ENCODE data around the gene LMBR1L. TPM values are rescaled to one million over a fixed set of nuclear protein-coding genes. Genes with fewer than 3 reads are reported as not detected.
"Not testable (repeated sequence)": the region's sequence is repeated elsewhere in the genome, so short reads cannot be mapped to it uniquely, and the experiment has no call there.

LMBR1L gene
- total RNA-seq, 1 experiment from 2014 or later: 55.1 TPM

GRCh38 chr12:49064767-49065152 is 45.9 kb downstream of the LMBR1L start:
- no CpG with 5 or more reads among the region's 5 CpGs for whole genome bisulfite sequencing (ENCODE audit: extremely low coverage, insufficient read length, low lambda C conversion rate)
- Histone ChIP-seq H3K14ac (ENCODE audit: insufficient read depth, low read length) (no peak overlapping the region), H3K27ac (ENCODE audit: insufficient read length, low read depth, low read length) (no peak overlapping the region), H3K9me3 (ENCODE audit: control insufficient read depth, low read depth, low read length) (no peaks in the 10 kb centered on the region), H2BK120ac (ENCODE audit: low read depth, low read length, poor library complexity, severe bottlenecking) (no peak overlapping the region), H4K20me1 (ENCODE audit: control insufficient read depth, insufficient read depth, insufficient read length) (no peaks in the 10 kb centered on the region), H3K4me1 (ENCODE audit: insufficient read depth, low read length) (no peaks in the 10 kb centered on the region), H3K79me1 (ENCODE audit: insufficient read depth, low read depth, low read length, poor library complexity, severe bottlenecking) (no peaks in the 10 kb centered on the region), H3T11ph (ENCODE audit: low read length) (no peak overlapping the region), H3K4me2 (ENCODE audit: insufficient read depth, insufficient read length, low read length) (no peak overlapping the region), H3K56ac (ENCODE audit: insufficient read length, low read depth, low read length) (no peak overlapping the region), H3K23ac (ENCODE audit: insufficient read length, low read depth, low read length) (no peak overlapping the region), H3K4ac (ENCODE audit: low read depth, low read length) (no peak overlapping the region), H2BK5ac (ENCODE audit: insufficient read length, low read length) (no peak overlapping the region), H3K18ac (ENCODE audit: insufficient read length, low read depth, low read length) (no peak overlapping the region), H2AK5ac (ENCODE audit: insufficient read length, low read length) (no peak overlapping the region), H2BK15ac (ENCODE audit: low read depth, low read length) (no peak overlapping the region), H4K91ac (ENCODE audit: insufficient read length, low read depth, low read length) (no peak overlapping the region), H3K23me2 (ENCODE audit: insufficient read length, low read depth, low read length, poor library complexity, severe bottlenecking) (peaks cover 11% of the 10 kb centered on the region), H3K79me2 (ENCODE audit: insufficient read depth, low read length) (peaks cover under 1% of the 10 kb centered on the region; the same call in 1 of the 2 replicates), H2BK12ac (ENCODE audit: insufficient read length, low read depth, low read length) (no peak overlapping the region), H2AFZ (ENCODE audit: low read length) (no peak overlapping the region), H4K8ac (replicated peaks; ENCODE audit: insufficient read length, low read depth, low read length) (no peak overlapping the region), H2BK20ac (ENCODE audit: low read depth, low read length, poor library complexity, severe bottlenecking) (no peak overlapping the region), H3K9ac (ENCODE audit: extremely low read depth, insufficient read length, low read length) (no peak overlapping the region), H3K27me3 (ENCODE audit: insufficient read depth, low read length) (no peaks in the 10 kb centered on the region), H4K5ac (ENCODE audit: insufficient read length, low read depth, low read length) (no peak overlapping the region)
- Mint-ChIP-seq H3K4me3 (no peak overlapping the region), H3K4me1 (peaks cover 26 to 30% of the 10 kb centered on the region in 2 experiments), H3K27me3 (ENCODE audit: low read depth) (peaks cover 19% of the 10 kb centered on the region), H3K9me3 (no peaks in the 10 kb centered on the region), H3K36me3 (ENCODE audit: insufficient read depth in 1 of 3, low read depth in 3 of 3) (peaks cover 0 to 3% (median 2%) of the 10 kb centered on the region in 3 experiments; a peak in 3 of 7 replicates), H3K27ac (no peak overlapping the region)
- no peak for DNase-seq
- TF ChIP-seq, protein P1, sequence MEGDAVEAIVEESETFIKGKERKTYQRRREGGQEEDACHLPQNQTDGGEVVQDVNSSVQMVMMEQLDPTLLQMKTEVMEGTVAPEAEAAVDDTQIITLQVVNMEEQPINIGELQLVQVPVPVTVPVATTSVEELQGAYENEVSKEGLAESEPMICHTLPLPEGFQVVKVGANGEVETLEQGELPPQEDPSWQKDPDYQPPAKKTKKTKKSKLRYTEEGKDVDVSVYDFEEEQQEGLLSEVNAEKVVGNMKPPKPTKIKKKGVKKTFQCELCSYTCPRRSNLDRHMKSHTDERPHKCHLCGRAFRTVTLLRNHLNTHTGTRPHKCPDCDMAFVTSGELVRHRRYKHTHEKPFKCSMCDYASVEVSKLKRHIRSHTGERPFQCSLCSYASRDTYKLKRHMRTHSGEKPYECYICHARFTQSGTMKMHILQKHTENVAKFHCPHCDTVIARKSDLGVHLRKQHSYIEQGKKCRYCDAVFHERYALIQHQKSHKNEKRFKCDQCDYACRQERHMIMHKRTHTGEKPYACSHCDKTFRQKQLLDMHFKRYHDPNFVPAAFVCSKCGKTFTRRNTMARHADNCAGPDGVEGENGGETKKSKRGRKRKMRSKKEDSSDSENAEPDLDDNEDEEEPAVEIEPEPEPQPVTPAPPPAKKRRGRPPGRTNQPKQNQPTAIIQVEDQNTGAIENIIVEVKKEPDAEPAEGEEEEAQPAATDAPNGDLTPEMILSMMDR (conservative IDR thresholded peaks at IDR 0.05): no peak

DNA sequence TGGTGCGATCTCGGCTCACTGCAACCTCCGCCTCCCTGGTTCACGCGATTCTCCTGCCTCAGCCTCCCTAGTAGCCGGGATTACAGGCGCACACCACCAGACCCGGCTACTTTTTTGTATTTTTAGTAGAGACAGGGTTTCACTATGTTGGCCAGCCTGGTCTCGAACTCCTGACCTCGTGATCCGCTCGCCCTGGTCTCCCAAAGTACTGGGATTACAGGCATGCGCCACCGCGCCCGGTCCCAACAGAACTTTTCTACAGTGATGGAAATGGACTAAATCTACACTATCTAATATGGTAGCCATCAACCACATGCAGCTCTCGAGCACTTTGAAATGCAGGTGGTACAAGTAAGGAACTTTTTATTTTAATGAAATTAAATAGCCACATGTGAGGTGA is 48.7 kb downstream of the LMBR1L start:
- no CpG with 5 or more reads among the region's 17 CpGs for WGBS (ENCODE audit: extremely low coverage, insufficient read length, low lambda C conversion rate)
- H3K9me3 Mint-ChIP-seq; H2BK5ac ChIP-seq (ENCODE audit: insufficient read length, low read length): not testable (repeated sequence)

More for the DNA sequence above, 48.7 kb downstream of the LMBR1L start:
- H3K56ac ChIP-seq (ENCODE audit: insufficient read length, low read depth, low read length); H3K27ac ChIP-seq (ENCODE audit: insufficient read length, low read depth, low read length); H2AK5ac ChIP-seq (ENCODE audit: insufficient read length, low read length); H3K9me3 ChIP-seq (ENCODE audit: control insufficient read depth, low read depth, low read length); H3K27ac Mint-ChIP-seq; H4K91ac ChIP-seq (ENCODE audit: insufficient read length, low read depth, low read length); H3T11ph ChIP-seq (ENCODE audit: low read length); H3K4ac ChIP-seq (ENCODE audit: low read depth, low read length); H4K8ac ChIP-seq (replicated peaks; ENCODE audit: insufficient read length, low read depth, low read length); DNase-seq; H3K36me3 Mint-ChIP-seq (ENCODE audit: insufficient read depth in 1 of 3, low read depth in 3 of 3); H2BK20ac ChIP-seq (ENCODE audit: low read depth, low read length, poor library complexity, severe bottlenecking); H3K27me3 Mint-ChIP-seq (ENCODE audit: low read depth); H3K27me3 ChIP-seq (ENCODE audit: insufficient read depth, low read length); H2BK120ac ChIP-seq (ENCODE audit: low read depth, low read length, poor library complexity, severe bottlenecking); H4K5ac ChIP-seq (ENCODE audit: insufficient read length, low read depth, low read length); H3K4me2 ChIP-seq (ENCODE audit: insufficient read depth, insufficient read length, low read length); H4K20me1 ChIP-seq (ENCODE audit: control insufficient read depth, insufficient read depth, insufficient read length); H2BK15ac ChIP-seq (ENCODE audit: low read depth, low read length); H3K9ac ChIP-seq (ENCODE audit: extremely low read depth, insufficient read length, low read length); H3K23ac ChIP-seq (ENCODE audit: insufficient read length, low read depth, low read length); H3K18ac ChIP-seq (ENCODE audit: insufficient read length, low read depth, low read length); H3K4me1 ChIP-seq (ENCODE audit: insufficient read depth, low read length); H3K14ac ChIP-seq (ENCODE audit: insufficient read depth, low read length); H2AFZ ChIP-seq (ENCODE audit: low read length); H2BK12ac ChIP-seq (ENCODE audit: insufficient read length, low read depth, low read length): not testable (repeated sequence)
- Mint-ChIP-seq H3K4me3 (peak overlapping the region; percentile 94 to 97; a peak in 3 of 5 replicates), H3K4me1 (peaks cover 38 to 46% of the 10 kb centered on the region in 2 experiments)
- Histone ChIP-seq H3K23me2 (ENCODE audit: insufficient read length, low read depth, low read length, poor library complexity, severe bottlenecking) (peaks cover 24% of the 10 kb centered on the region), H3K79me2 (ENCODE audit: insufficient read depth, low read length) (peaks cover 28% of the 10 kb centered on the region), H3K79me1 (ENCODE audit: insufficient read depth, low read depth, low read length, poor library complexity, severe bottlenecking) (peaks cover 14% of the 10 kb centered on the region)

All from H9 (cell line).